SK-N-SH treated with all-trans-retinoic acid at 6 μM for 48 hours (cell line): ENCODE data around the gene ZNF557.

Experiments
- ATAC-seq: fragments of 200-7000 bp; cut with Tn5 transposase; 3 replicates; pipeline ENCODE4 v1.9.1; 2020; ENCODE audit warnings: mild to moderate bottlenecking, moderate library complexity
- ARNTL ChIP-seq: fragments of 450-650 bp; formaldehyde crosslinking; IDR thresholded peaks from 2 replicates; pipeline ENCODE4 v1.5.0; 2020; ENCODE audit warnings: low read depth, mild to moderate bottlenecking, moderate library complexity, borderline replicate concordance
- BACH2 ChIP-seq: fragments of 250-450 bp; sonication (Bioruptor Pico); IDR thresholded peaks from 2 replicates; pipeline ENCODE4 v1.9.0; 2021; ENCODE audit warnings: mild to moderate bottlenecking, borderline replicate concordance
- CSDC2 ChIP-seq: fragments of 250-450 bp; sonication (Bioruptor Pico); IDR thresholded peaks from 2 replicates; pipeline ENCODE4 v1.5.0; 2020; ENCODE audit warnings: mild to moderate bottlenecking, moderate library complexity
- ESRRG ChIP-seq: fragments of 250-450 bp; sonication (Bioruptor Pico); IDR thresholded peaks from 2 replicates; pipeline ENCODE4 v1.6.1; 2021; ENCODE audit warnings: mild to moderate bottlenecking
- GLIS3 ChIP-seq: fragments of 250-450 bp; sonication (Bioruptor Pico); IDR thresholded peaks from 2 replicates; pipeline ENCODE4 v1.5.0; 2020; ENCODE audit warnings: mild to moderate bottlenecking, moderate library complexity
- ISL1 ChIP-seq: fragments of 250-450 bp; sonication (Bioruptor Pico); IDR thresholded peaks from 2 replicates; pipeline ENCODE4 v2.1.2; 2022; ENCODE audit warnings: mild to moderate bottlenecking, moderate library complexity
- PPARA ChIP-seq: fragments of 250-450 bp; sonication (Bioruptor Pico); IDR thresholded peaks from 2 replicates; pipeline ENCODE4 v1.5.0; 2020; ENCODE audit warnings: mild to moderate bottlenecking, borderline replicate concordance
- RARB ChIP-seq: fragments of 250-450 bp; sonication (Bioruptor Pico); IDR thresholded peaks from 2 replicates; pipeline ENCODE4 v1.8.0; 2021; ENCODE audit warnings: mild to moderate bottlenecking, moderate library complexity
- SNAI2 ChIP-seq: fragments of 250-450 bp; sonication (Bioruptor Pico); IDR thresholded peaks from 2 replicates; pipeline ENCODE4 v1.5.0; 2020; ENCODE audit warnings: mild to moderate bottlenecking, moderate library complexity
- TCF4 ChIP-seq: fragments of 250-450 bp; sonication (Bioruptor Pico); IDR thresholded peaks from 2 replicates; pipeline ENCODE4 v1.8.0; 2021; ENCODE audit warnings: mild to moderate bottlenecking, moderate library complexity, borderline replicate concordance
- TOX ChIP-seq: fragments of 250-450 bp; sonication (Bioruptor Pico); IDR thresholded peaks from 2 replicates; pipeline ENCODE4 v1.8.0; 2021; ENCODE audit warnings: mild to moderate bottlenecking, moderate library complexity, borderline replicate concordance
- TSHZ2 ChIP-seq: fragments of 250-450 bp; sonication (Bioruptor Pico); IDR thresholded peaks from 2 replicates; pipeline ENCODE4 v1.5.0; 2020; ENCODE audit warnings: mild to moderate bottlenecking, moderate library complexity
- ZC3H10 ChIP-seq: fragments of 250-450 bp; sonication (Bioruptor Pico); IDR thresholded peaks from 2 replicates; pipeline ENCODE4 v1.5.1; 2021; ENCODE audit warnings: mild to moderate bottlenecking, moderate library complexity
- ZFP30 ChIP-seq: fragments of 450-650 bp; formaldehyde crosslinking; IDR thresholded peaks from 2 replicates; pipeline ENCODE4 v1.5.0; 2022; ENCODE audit warnings: mild to moderate bottlenecking, moderate library complexity
- ZNF565 ChIP-seq: fragments of 450-650 bp; formaldehyde crosslinking; conservative IDR thresholded peaks from 2 replicates; pipeline ENCODE4 v1.5.0; 2020; ENCODE audit warnings: low read depth, mild to moderate bottlenecking, moderate library complexity
- ZNF70 ChIP-seq: fragments of 450-650 bp; formaldehyde crosslinking; IDR thresholded peaks from 2 replicates; pipeline ENCODE4 v1.5.0; 2020; ENCODE audit warnings: mild to moderate bottlenecking, moderate library complexity
- ZNF8 ChIP-seq: fragments of 450-650 bp; formaldehyde crosslinking; IDR thresholded peaks from 2 replicates; pipeline ENCODE4 v1.5.0; 2020; ENCODE audit warnings: mild to moderate bottlenecking, moderate library complexity
- TF ChIP-seq, protein P1 (sequence below): fragments of 250-450 bp; sonication (Bioruptor Pico); IDR thresholded peaks from 2 replicates; pipeline ENCODE4 v1.5.1; 2020; ENCODE audit warnings: low read depth, mild to moderate bottlenecking, moderate library complexity
- TF ChIP-seq, protein P2 (sequence below): fragments of 250-450 bp; sonication (Bioruptor Pico); IDR thresholded peaks from 2 replicates; pipeline ENCODE4 v1.5.1; 2021; ENCODE audit warnings: mild to moderate bottlenecking, moderate library complexity
- TF ChIP-seq, protein P3 (sequence below): fragments of 250-450 bp; sonication (Bioruptor Pico); IDR thresholded peaks from 2 replicates; pipeline ENCODE4 v1.8.0; 2020; ENCODE audit warnings: mild to moderate bottlenecking, moderate library complexity, borderline replicate concordance
- TF ChIP-seq, protein P4 (sequence below): fragments of 250-450 bp; sonication (Bioruptor Pico); IDR thresholded peaks from 2 replicates; pipeline ENCODE4 v1.8.0; 2021; ENCODE audit warnings: low read depth, mild to moderate bottlenecking, moderate library complexity, borderline replicate concordance

ZNF557 gene

GRCh38 chr19:7130043-7130442 is 60.5 kb downstream of the ZNF557 start:
- peak; percentile 86 for TF ChIP-seq ZNF70 (CRISPR knock-in tag)
- TF ChIP-seq ZC3H10 (CRISPR knock-in tag): no peak
- no peak for ATAC-seq

GRCh38 chr19:7132054-7132453 is 62.6 kb downstream of the ZNF557 start:
- no peak for TF ChIP-seq TCF4 (CRISPR knock-in tag)
- TF ChIP-seq, protein P1, sequence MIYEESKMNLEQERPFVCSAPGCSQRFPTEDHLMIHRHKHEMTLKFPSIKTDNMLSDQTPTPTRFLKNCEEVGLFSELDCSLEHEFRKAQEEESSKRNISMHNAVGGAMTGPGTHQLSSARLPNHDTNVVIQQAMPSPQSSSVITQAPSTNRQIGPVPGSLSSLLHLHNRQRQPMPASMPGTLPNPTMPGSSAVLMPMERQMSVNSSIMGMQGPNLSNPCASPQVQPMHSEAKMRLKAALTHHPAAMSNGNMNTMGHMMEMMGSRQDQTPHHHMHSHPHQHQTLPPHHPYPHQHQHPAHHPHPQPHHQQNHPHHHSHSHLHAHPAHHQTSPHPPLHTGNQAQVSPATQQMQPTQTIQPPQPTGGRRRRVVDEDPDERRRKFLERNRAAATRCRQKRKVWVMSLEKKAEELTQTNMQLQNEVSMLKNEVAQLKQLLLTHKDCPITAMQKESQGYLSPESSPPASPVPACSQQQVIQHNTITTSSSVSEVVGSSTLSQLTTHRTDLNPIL (CRISPR knock-in tag): no peak
- TF ChIP-seq, all 23 proteins: peak for 0
- ATAC-seq: no peak

DNA sequence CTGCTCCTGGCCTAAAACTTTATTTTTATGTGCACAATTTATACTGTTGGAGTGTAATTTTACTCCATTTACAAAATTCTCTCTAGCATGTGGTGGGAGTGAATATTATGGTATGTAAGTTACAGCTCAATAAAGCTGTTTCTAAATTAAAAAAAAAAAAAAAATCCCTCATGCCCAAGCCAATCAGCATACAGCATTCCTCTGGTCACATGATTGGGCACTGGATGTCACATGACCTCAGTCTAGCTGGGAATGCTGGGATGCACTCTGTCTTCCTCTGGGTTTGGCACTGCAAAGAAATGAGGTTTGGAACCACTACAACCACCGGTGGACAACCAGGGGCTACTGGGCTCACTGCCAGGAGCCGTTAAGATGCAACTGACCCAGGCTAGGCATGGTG is 67.6 kb downstream of the ZNF557 start:
- TF ChIP-seq GLIS3 (CRISPR knock-in tag) (no peak), SNAI2 (CRISPR knock-in tag) (no peak), ZNF70 (CRISPR knock-in tag) (no peak), CSDC2 (CRISPR knock-in tag) (no peak), BACH2 (no peak), ZNF565 (CRISPR knock-in tag) (no peak), ISL1 (no peak), TSHZ2 (CRISPR knock-in tag) (no peak), ZFP30 (CRISPR knock-in tag) (no peak), PPARA (CRISPR knock-in tag) (no peak), ESRRG (CRISPR knock-in tag) (no peak), ZNF8 (CRISPR knock-in tag) (no peak), ARNTL (CRISPR knock-in tag) (no peak), ZC3H10 (CRISPR knock-in tag) (no peak), TOX (CRISPR knock-in tag) (no peak), RARB (CRISPR knock-in tag) (no peak)
- TF ChIP-seq, protein P2, sequence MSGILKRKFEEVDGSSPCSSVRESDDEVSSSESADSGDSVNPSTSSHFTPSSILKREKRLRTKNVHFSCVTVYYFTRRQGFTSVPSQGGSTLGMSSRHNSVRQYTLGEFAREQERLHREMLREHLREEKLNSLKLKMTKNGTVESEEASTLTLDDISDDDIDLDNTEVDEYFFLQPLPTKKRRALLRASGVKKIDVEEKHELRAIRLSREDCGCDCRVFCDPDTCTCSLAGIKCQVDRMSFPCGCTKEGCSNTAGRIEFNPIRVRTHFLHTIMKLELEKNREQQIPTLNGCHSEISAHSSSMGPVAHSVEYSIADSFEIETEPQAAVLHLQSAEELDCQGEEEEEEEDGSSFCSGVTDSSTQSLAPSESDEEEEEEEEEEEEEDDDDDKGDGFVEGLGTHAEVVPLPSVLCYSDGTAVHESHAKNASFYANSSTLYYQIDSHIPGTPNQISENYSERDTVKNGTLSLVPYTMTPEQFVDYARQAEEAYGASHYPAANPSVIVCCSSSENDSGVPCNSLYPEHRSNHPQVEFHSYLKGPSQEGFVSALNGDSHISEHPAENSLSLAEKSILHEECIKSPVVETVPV (CRISPR knock-in tag): no peak
- TF ChIP-seq, protein P1 (CRISPR knock-in tag): no peak
- TF ChIP-seq, protein P3, sequence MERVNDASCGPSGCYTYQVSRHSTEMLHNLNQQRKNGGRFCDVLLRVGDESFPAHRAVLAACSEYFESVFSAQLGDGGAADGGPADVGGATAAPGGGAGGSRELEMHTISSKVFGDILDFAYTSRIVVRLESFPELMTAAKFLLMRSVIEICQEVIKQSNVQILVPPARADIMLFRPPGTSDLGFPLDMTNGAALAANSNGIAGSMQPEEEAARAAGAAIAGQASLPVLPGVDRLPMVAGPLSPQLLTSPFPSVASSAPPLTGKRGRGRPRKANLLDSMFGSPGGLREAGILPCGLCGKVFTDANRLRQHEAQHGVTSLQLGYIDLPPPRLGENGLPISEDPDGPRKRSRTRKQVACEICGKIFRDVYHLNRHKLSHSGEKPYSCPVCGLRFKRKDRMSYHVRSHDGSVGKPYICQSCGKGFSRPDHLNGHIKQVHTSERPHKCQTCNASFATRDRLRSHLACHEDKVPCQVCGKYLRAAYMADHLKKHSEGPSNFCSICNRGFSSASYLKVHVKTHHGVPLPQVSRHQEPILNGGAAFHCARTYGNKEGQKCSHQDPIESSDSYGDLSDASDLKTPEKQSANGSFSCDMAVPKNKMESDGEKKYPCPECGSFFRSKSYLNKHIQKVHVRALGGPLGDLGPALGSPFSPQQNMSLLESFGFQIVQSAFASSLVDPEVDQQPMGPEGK: no peak
- TF ChIP-seq, protein P4, sequence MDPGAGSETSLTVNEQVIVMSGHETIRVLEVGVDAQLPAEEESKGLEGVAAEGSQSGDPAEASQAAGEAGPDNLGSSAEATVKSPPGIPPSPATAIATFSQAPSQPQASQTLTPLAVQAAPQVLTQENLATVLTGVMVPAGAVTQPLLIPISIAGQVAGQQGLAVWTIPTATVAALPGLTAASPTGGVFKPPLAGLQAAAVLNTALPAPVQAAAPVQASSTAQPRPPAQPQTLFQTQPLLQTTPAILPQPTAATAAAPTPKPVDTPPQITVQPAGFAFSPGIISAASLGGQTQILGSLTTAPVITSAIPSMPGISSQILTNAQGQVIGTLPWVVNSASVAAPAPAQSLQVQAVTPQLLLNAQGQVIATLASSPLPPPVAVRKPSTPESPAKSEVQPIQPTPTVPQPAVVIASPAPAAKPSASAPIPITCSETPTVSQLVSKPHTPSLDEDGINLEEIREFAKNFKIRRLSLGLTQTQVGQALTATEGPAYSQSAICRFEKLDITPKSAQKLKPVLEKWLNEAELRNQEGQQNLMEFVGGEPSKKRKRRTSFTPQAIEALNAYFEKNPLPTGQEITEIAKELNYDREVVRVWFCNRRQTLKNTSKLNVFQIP: no peak
- ATAC-seq: no peak
